ENCODE data around the gene EDIL3.

- TF ChIP-seq CTCF (IDR thresholded peaks at IDR 0.05) (no peak), POLR2A (IDR thresholded peaks at IDR 0.05) (no peak)
These were observed 458.7 kb downstream of the EDIL3 start for GRCh38 chr5:83925955-83926337.

Measured in esophagus squamous epithelium (tissue), 4 donors.